Dendritic cell treated with granulocyte-macrophage colony-stimulating factor and Interleukin-4, amounts not matched to agents 40 ng/mL and 50 ng/mL, for 4 days (primary cell): Measurements from ENCODE around the gene RPUSD3.

Experiments used
- H3K27ac Mint-ChIP-seq: one replicate; pipeline ENCODE4 v1.8.0; 2022; ENCODE audit warnings: mild to moderate bottlenecking, mixed read lengths
- H3K27me3 Mint-ChIP-seq: one replicate; pipeline ENCODE4 v1.8.0; 2022; ENCODE audit warnings: mild to moderate bottlenecking, mixed read lengths
- H3K36me3 Mint-ChIP-seq: one replicate; pipeline ENCODE4 v1.8.0; 2022; ENCODE audit warnings: low read depth, mixed read lengths
- H3K4me1 Mint-ChIP-seq: one replicate; pipeline ENCODE4 v1.8.0; 2022; ENCODE audit warnings: low read depth, mixed read lengths
- H3K4me3 Mint-ChIP-seq: one replicate; pipeline ENCODE4 v1.8.0; 2022; ENCODE audit warnings: mild to moderate bottlenecking, moderate library complexity, mixed read lengths
- H3K9me3 Mint-ChIP-seq: one replicate; pipeline ENCODE4 v1.8.0; 2022; ENCODE audit warnings: mixed read lengths
- intact Hi-C: fragments of 100-400 bp; cut with micrococcal nuclease; formaldehyde crosslinking; loops from one replicate; pipeline ENCODE4 v1.15.0; 2022

RPUSD3 gene

DNA sequence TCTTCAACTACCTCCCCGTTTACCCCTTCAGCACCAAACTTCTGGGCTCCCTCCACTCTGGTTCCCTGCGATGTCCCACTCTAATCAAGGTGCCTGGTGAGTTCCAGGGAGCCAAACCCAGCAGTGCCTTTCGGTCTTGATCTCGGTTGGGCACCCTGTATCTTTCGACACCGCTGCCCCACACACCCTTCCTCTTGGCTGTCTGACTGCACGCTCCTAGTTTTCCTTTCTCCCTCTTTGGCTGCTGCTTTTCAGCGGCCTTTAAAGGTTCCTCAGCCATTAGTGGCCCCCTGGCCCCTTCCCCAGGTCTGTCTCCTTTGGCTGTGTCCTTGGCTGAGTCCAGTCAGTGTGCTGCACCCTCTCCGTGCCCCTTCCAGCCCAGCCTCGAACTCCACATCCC, 33.0 kb downstream of the RPUSD3 start:
- Mint-ChIP-seq H3K9me3 (no peaks in the 10 kb centered on the region), H3K4me1 (peaks cover 52% of the 10 kb centered on the region), H3K36me3 (peaks cover 79% of the 10 kb centered on the region), H3K27me3 (no peaks in the 10 kb centered on the region), H3K27ac (peak overlapping the region; percentile 97), H3K4me3 (peak overlapping the region; percentile 91)
- intact Hi-C loops = no loop called here

DNA sequence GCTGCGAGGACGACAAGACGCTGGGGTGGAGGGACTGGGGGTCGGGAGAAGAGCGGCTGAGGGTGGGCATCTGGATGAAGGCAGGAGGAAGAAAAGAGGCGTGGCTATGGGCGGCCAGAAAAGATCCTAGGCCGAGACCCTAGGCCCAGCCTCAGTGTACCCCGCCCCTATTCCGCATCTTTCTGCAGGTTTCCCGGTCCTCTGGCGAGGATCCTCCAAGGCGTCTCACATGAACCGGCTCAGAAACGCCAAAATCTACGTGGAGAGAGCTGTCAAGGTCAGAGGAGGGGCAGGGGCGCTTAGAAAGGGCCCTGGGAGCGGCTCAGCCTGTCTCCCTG, 33.4 kb downstream of the RPUSD3 start:
- Mint-ChIP-seq H3K4me3 (peak overlapping the region; percentile 91), H3K4me1 (peaks cover 56% of the 10 kb centered on the region), H3K9me3 (no peaks in the 10 kb centered on the region), H3K27me3 (no peaks in the 10 kb centered on the region), H3K36me3 (peaks cover 82% of the 10 kb centered on the region), H3K27ac (peak overlapping the region; percentile 97)
- intact Hi-C loops = no loop called here

GRCh38 chr3:9809615-9810432, 34.0 kb downstream of the RPUSD3 start, which contains the start of gene TTLL3:
TTLL3 (plus strand) TSS chr3:9810262; CDS start chr3:9810662, 400 bp downstream.
- H3K27me3 Mint-ChIP-seq = no peaks in the 10 kb centered on the region
- no peaks in the 10 kb centered on the region for H3K9me3 Mint-ChIP-seq
- peak within 1 kb of the TSS; percentile 91 for H3K4me3 Mint-ChIP-seq
- peaks cover 83% of the 10 kb centered on the region for H3K36me3 Mint-ChIP-seq
- H3K4me1 Mint-ChIP-seq = peaks cover 56% of the 10 kb centered on the region
- intact Hi-C loops = loop anchor here (2.0 kb wide), 1 partner anchor 15 kb away; no protein-coding TSS in a partner anchor
- peak within 1 kb of the TSS; percentile 97 for H3K27ac Mint-ChIP-seq

DNA sequence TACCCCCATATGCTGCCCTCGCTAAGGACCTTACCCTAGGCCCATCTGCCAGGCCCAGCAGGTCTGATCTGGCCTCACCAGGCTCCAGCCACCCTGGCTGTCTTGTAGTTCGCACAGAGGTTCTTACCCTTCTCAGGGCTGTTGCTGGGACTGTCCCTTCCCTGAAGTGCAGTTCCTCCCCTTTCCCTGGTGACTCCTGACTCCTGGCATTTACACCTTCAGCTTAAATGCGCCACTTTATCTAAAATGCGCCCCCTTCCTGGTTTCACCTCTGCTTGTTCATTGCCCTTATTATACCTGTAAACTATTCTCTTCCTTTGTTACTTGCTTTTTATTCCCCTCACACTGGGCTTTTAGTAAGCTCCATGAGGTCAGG, 34.6 kb downstream of the RPUSD3 start:
- Mint-ChIP-seq H3K4me1 (peaks cover 61% of the 10 kb centered on the region), H3K27me3 (no peaks in the 10 kb centered on the region), H3K9me3 (no peaks in the 10 kb centered on the region), H3K27ac (peak overlapping the region; percentile 97), H3K4me3 (peak overlapping the region; percentile 91), H3K36me3 (peaks cover 84% of the 10 kb centered on the region)
- intact Hi-C loops = loop anchor here (2.0 kb wide), 1 partner anchor 14 kb away; no protein-coding TSS in a partner anchor

- Mint-ChIP-seq H3K27ac (peak overlapping the region; percentile 97), H3K9me3 (no peaks in the 10 kb centered on the region), H3K27me3 (no peaks in the 10 kb centered on the region), H3K36me3 (peaks cover 86% of the 10 kb centered on the region), H3K4me3 (no peak overlapping the region), H3K4me1 (peaks cover 69% of the 10 kb centered on the region)
- intact Hi-C loops = loop anchor here (2.0 kb wide), 1 partner anchor 14 kb away; no protein-coding TSS in a partner anchor
Measured at GRCh38 chr3:9808345-9809037, 35.3 kb downstream of the RPUSD3 start.

DNA sequence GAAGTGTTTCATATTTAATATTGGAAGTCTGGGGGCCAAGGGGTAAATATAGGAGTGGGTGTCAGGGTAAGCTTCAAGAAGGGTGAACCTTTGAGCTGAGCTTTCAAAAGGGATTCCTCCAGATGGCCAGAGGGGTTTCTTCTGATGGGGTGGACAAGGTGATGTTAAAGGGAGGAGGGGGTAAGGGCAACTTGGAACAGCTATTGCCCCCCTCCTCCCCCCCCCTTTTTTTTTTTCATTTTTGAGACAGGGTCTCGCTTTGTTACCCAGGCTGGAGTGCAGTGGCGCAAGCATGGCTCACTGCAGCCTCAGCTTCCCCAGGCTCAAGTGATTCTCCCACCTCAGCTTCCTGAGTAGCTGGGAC, 35.8 kb downstream of the RPUSD3 start:
- Mint-ChIP-seq H3K36me3 (peaks cover 86% of the 10 kb centered on the region), H3K27ac (peak overlapping the region; percentile 97), H3K4me3 (no peak overlapping the region), H3K4me1 (peaks cover 74% of the 10 kb centered on the region), H3K9me3 (no peaks in the 10 kb centered on the region), H3K27me3 (no peaks in the 10 kb centered on the region)
- intact Hi-C loops = loop anchor here (2.0 kb wide), 1 partner anchor 13 kb away; no protein-coding TSS in a partner anchor

- Mint-ChIP-seq H3K9me3 (no peaks in the 10 kb centered on the region), H3K36me3 (peaks cover 92% of the 10 kb centered on the region), H3K4me3 (no peak overlapping the region), H3K27ac (peak overlapping the region; percentile 21), H3K4me1 (peaks cover 78% of the 10 kb centered on the region), H3K27me3 (no peaks in the 10 kb centered on the region)
- intact Hi-C loops = no loop called here
Measured at GRCh38 chr3:9806688-9807589, 36.9 kb downstream of the RPUSD3 start.

- Mint-ChIP-seq H3K4me1 (peaks cover 71% of the 10 kb centered on the region), H3K27ac (no peak overlapping the region)
Measured at GRCh38 chr3:9806137-9806536, 37.7 kb downstream of the RPUSD3 start.

DNA sequence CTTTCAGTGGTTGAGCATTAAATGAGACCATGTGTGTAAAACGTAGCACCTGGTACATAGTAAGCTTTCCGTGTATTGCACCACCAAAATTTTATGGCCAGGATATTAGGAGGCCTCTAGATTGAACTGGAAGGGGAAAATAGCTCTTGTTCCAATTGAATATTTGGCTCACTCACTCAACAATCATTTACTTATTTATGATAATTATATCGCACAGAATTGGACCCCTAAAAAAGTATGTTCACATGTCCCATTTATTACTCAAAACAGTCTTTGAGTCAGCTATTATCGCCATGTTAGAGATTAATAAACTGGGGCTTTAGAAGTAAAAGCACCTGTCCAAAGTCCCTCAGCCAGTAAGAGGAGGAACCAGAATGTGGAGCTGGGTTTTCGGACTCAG, 38.8 kb downstream of the RPUSD3 start:
- peaks cover 60% of the 10 kb centered on the region for H3K4me1 Mint-ChIP-seq
- intact Hi-C loops = no loop called here
- H3K9me3 Mint-ChIP-seq = no peaks in the 10 kb centered on the region
- H3K27ac Mint-ChIP-seq = no peak overlapping the region
- H3K4me3 Mint-ChIP-seq = no peak overlapping the region
- H3K27me3 Mint-ChIP-seq = no peaks in the 10 kb centered on the region
- peaks cover 96% of the 10 kb centered on the region for H3K36me3 Mint-ChIP-seq

More at GRCh38 chr3:9806137-9806536, 37.7 kb downstream of the RPUSD3 start:
- H3K36me3 Mint-ChIP-seq = peaks cover 92% of the 10 kb centered on the region
- intact Hi-C loops = no loop called here
- H3K4me3 Mint-ChIP-seq = no peak overlapping the region
- no peaks in the 10 kb centered on the region for H3K9me3 Mint-ChIP-seq
- H3K27me3 Mint-ChIP-seq = no peaks in the 10 kb centered on the region

DNA sequence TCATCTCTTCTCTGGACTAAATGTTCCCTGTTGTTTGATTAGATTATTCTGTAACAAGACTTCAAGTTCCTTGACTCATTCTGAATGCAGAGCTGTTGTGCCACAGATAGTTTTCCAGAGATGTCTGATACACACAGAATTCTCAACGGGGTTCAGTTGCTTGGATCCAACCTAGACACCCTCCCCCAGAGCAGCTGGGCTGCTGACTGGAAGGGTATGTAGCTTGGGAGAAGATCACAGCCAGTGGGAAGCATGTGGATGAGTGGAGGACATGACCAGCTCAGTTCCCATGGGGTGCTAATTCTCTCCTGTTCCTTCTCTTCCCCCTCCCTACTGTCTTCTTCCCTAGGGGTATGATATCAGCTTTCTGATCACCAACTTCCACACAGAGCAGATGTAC, 40.3 kb downstream of the RPUSD3 start:
- no peak overlapping the region for H3K4me3 Mint-ChIP-seq
- intact Hi-C loops = no loop called here
- peaks cover 97% of the 10 kb centered on the region for H3K36me3 Mint-ChIP-seq
- no peaks in the 10 kb centered on the region for H3K27me3 Mint-ChIP-seq
- peak overlapping the region; percentile 27 for H3K27ac Mint-ChIP-seq
- peaks cover 47% of the 10 kb centered on the region for H3K4me1 Mint-ChIP-seq
- H3K9me3 Mint-ChIP-seq = no peaks in the 10 kb centered on the region

GRCh38 chr3:9800529-9800928, 43.3 kb downstream of the RPUSD3 start:
- intact Hi-C loops = no loop called here
- peaks cover 42% of the 10 kb centered on the region for H3K4me1 Mint-ChIP-seq
- H3K27ac Mint-ChIP-seq = no peak overlapping the region
- no peak overlapping the region for H3K4me3 Mint-ChIP-seq
- H3K9me3 Mint-ChIP-seq = no peaks in the 10 kb centered on the region
- no peaks in the 10 kb centered on the region for H3K27me3 Mint-ChIP-seq
- peaks cover 99% of the 10 kb centered on the region for H3K36me3 Mint-ChIP-seq

- H3K4me3 Mint-ChIP-seq = no peak overlapping the region
- H3K27me3 Mint-ChIP-seq = no peaks in the 10 kb centered on the region
- intact Hi-C loops = no loop called here
- H3K27ac Mint-ChIP-seq = no peak overlapping the region
- H3K4me1 Mint-ChIP-seq = peaks cover 41% of the 10 kb centered on the region
- peaks cover 99% of the 10 kb centered on the region for H3K36me3 Mint-ChIP-seq
- no peaks in the 10 kb centered on the region for H3K9me3 Mint-ChIP-seq
Measured at GRCh38 chr3:9797196-9797945, 46.4 kb downstream of the RPUSD3 start.

- peak overlapping the region; percentile 100 for H3K27ac Mint-ChIP-seq
- H3K9me3 Mint-ChIP-seq = no peaks in the 10 kb centered on the region
- intact Hi-C loops = loop anchor here (2.0 kb wide), 1 partner anchor 14 kb away; no protein-coding TSS in a partner anchor
- peaks cover 93% of the 10 kb centered on the region for H3K36me3 Mint-ChIP-seq
- peaks cover 58% of the 10 kb centered on the region for H3K4me1 Mint-ChIP-seq
- no peaks in the 10 kb centered on the region for H3K27me3 Mint-ChIP-seq
- peak overlapping the region; percentile 95 for H3K4me3 Mint-ChIP-seq
Measured at GRCh38 chr3:9795207-9795606, 48.6 kb downstream of the RPUSD3 start.
